Spleen (tissue), 11 donors: ENCODE results near the gene TSPAN33. TPM values are rescaled to one million over a fixed set of nuclear protein-coding genes. Genes with fewer than 3 reads are reported as not detected.
A peak's percentile ranks its signal among the peaks of the same experiment; 100 is the strongest.

Experiments
- DNase-seq: peaks from one replicate; pipeline ENCODE4 v3.0.0-alpha.2; 2020
- H3K27ac ChIP-seq, 8 donors: fragments of 200-600 bp; sonication (generic) in 7 of 8; 1 replicate in 4 of 8; 2 replicates in 4 of 8; pipeline versions ENCODE4 v1.5.0 to v1.8.0; 2016 to 2021; ENCODE audit warnings: inconsistent platforms in 4 of 8, mild to moderate bottlenecking in 4 of 8, moderate library complexity in 1 of 8
- H3K27me3 ChIP-seq, 7 donors: fragments of 200-600 bp; sonication (generic) in 6 of 7; replicated peaks in 1 of 7; 1 replicate in 4 of 7; 2 replicates in 3 of 7; pipeline versions ENCODE4 v1.5.0 to v1.8.0; 2016 to 2021; ENCODE audit warnings: inconsistent platforms in 3 of 7, mild to moderate bottlenecking in 1 of 7
- H3K36me3 ChIP-seq, 6 donors: fragments of 200-600 bp; sonication (generic) in 5 of 6; 1 replicate in 4 of 6; 2 replicates in 2 of 6; pipeline versions ENCODE4 v1.5.0 to v1.8.0; 2016 to 2021; ENCODE audit warnings: inconsistent platforms in 2 of 6
- H3K4me1 ChIP-seq, 6 donors: fragments of 200-600 bp; sonication (generic) in 5 of 6; 1 replicate in 3 of 6; 2 replicates in 3 of 6; pipeline versions ENCODE4 v1.5.0 to v1.8.0; 2016 to 2021; ENCODE audit warnings: inconsistent platforms in 3 of 6
- H3K4me3 ChIP-seq, 8 donors: fragments of 200-600 bp; sonication (generic) in 7 of 8; 1 replicate in 4 of 8; 2 replicates in 4 of 8; pipeline versions ENCODE4 v1.5.0 to v1.8.0; 2016 to 2021; ENCODE audit warnings: inconsistent platforms in 4 of 8, mild to moderate bottlenecking in 4 of 8, moderate library complexity in 2 of 8
- H3K9me3 ChIP-seq, 8 donors: fragments of 200-600 bp; sonication (generic) in 7 of 8; 1 replicate in 4 of 8; 2 replicates in 4 of 8; pipeline versions ENCODE4 v1.5.0 to v1.8.0; 2016 to 2021; ENCODE audit warnings: inconsistent platforms in 4 of 8
- POLR2A ChIP-seq, 3 donors: fragments of 450-650 bp; IDR thresholded peaks; one replicate each; pipeline ENCODE4 v1.5.1; 2017; ENCODE audit warnings: antibody characterized with exemption in 3 of 3, mild to moderate bottlenecking in 1 of 3
- POLR2AphosphoS5 ChIP-seq, 3 donors: sonication (generic); formaldehyde crosslinking; IDR thresholded peaks; one replicate each; pipeline ENCODE4 v1.5.1; 2017; ENCODE audit warnings: antibody characterized with exemption in 3 of 3
- WGBS, 5 donors: extraction: QIAGEN DNeasy Blood & Tissue Kit in 3 of 5; methylation state at CpG; one replicate each; pipeline versions ENCODE4 v1.1.5 to v1.1.7; 2013 to 2018; 5-methylcytosine and 5-hydroxymethylcytosine counted together
- intact Hi-C: fragments of 100-400 bp; cut with DNase I; formaldehyde crosslinking; loops from one replicate; pipeline ENCODE4 v1.15.0; 2023; ENCODE audit warnings: low total_unique reads
- polyA plus RNA-seq, 3 donors: library from polyadenylated mRNA; stranded (reverse); fragments of 200-250 nt; gene quantifications; one replicate each; pipeline ENCODE4 v1.2.1, GENCODE V29; 2013
- total RNA-seq, 7 donors: library from RNA; depleted of rRNA in 3 of 7; stranded (reverse); fragments of >200 nt in 3 of 7; fragmentation: NEBNext Ultra II Directional in 4 of 7; extraction: Animal tissue kit (Norgen Biotek cat#: 25700) in 4 of 7; gene quantifications; one replicate each; pipeline versions ENCODE4 v1.1.0 to v1.2.1, GENCODE V29; 2016 to 2021
- TF ChIP-seq, protein P1 (sequence below), 11 experiments: fragments of 200-600 bp in 7 of 11; fragments of 450-650 bp in 4 of 11; sonication (generic) in 4 of 11; IDR thresholded peaks in 8 of 11; conservative IDR thresholded peaks in 3 of 11; 1 replicate in 7 of 11; 2 replicates in 4 of 11; pipeline versions ENCODE4 v1.4.0 to v1.8.0; 2016 to 2021; ENCODE audit warnings: antibody characterized with exemption in 11 of 11, inconsistent platforms in 4 of 11, mild to moderate bottlenecking in 1 of 11
- donor health status: healthy with polysubstance abuse.
- donor health status: DM: no; HTN: no; CAD: no; lungs with moderate emphysema.
- donor health status: DM: no; HTN: no; CAD: no.
- donor health status: Bipolar disorder and iron deficiency.
- donor health status: healthy.
- donor health status: DM: no; HTN: no; CAD: no.
- donor health status: DM: yes; HTN: yes; CAD: no.

TSPAN33 gene
- total and polyA plus RNA-seq, 10 donors = 37.0 to 57.9 (median 47.2) TPM

DNA sequence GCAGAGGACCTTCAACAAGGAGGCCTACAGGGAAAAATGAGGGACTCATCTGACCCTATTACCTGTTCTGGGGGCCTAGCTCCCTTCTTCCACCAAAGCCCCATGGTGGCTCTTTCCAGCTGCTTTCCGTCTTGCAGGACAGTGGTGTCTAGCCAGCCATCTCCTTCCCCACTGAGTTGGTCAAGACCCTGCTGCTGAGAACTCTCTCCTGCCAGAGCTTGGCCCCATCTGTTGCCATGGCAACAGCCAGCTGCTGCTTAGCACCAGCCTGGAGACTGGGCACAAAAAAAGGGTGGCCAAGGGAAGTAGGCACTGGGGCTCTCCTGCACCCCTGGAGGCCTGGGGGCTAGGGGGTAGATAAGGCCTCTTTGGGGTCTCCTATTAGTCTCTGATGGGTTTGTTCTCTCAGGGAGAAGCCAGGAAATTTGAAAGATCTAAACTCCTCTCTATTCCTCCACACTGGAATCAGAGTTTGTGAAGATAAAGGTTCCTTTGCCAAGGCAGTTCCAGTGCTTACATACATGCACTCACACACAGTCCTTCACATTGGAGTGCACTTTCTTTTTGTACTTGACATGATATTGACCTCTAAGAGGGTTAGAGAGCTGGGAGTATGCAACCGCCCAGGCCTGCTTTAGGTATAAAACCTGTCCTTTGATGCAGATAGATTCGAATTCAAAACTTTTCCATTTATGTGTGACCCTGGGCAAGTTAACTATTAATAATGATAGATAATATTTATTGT, 15.8 kb downstream of the TSPAN33 start:
- H3K4me1 ChIP-seq = peaks cover 0 to 43% (median 8%) of the 10 kb centered on the region in 6 donors
- DNase-seq = no peak
- no peaks in the 10 kb centered on the region for H3K9me3 ChIP-seq
- H3K27ac ChIP-seq = no peak overlapping the region
- TF ChIP-seq, protein P1, sequence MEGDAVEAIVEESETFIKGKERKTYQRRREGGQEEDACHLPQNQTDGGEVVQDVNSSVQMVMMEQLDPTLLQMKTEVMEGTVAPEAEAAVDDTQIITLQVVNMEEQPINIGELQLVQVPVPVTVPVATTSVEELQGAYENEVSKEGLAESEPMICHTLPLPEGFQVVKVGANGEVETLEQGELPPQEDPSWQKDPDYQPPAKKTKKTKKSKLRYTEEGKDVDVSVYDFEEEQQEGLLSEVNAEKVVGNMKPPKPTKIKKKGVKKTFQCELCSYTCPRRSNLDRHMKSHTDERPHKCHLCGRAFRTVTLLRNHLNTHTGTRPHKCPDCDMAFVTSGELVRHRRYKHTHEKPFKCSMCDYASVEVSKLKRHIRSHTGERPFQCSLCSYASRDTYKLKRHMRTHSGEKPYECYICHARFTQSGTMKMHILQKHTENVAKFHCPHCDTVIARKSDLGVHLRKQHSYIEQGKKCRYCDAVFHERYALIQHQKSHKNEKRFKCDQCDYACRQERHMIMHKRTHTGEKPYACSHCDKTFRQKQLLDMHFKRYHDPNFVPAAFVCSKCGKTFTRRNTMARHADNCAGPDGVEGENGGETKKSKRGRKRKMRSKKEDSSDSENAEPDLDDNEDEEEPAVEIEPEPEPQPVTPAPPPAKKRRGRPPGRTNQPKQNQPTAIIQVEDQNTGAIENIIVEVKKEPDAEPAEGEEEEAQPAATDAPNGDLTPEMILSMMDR (IDR thresholded peaks at IDR 0.05 in 8 of 11, conservative IDR thresholded peaks at IDR 0.05 in 3 of 11) = no peak
- no peak for TF ChIP-seq POLR2A (IDR thresholded peaks at IDR 0.05)
- TF ChIP-seq POLR2AphosphoS5 (IDR thresholded peaks at IDR 0.05) = no peak
- no peak overlapping the region for H3K4me3 ChIP-seq
- WGBS, 5 donors = 86 to 94% (median 91%) methylated on average over 3 of the region's 3 CpGs
- H3K27me3 ChIP-seq = no peaks in the 10 kb centered on the region
- intact Hi-C loops = no loop called here
- H3K36me3 ChIP-seq = peaks cover 0 to 30% (median 2%) of the 10 kb centered on the region in 6 donors

DNA sequence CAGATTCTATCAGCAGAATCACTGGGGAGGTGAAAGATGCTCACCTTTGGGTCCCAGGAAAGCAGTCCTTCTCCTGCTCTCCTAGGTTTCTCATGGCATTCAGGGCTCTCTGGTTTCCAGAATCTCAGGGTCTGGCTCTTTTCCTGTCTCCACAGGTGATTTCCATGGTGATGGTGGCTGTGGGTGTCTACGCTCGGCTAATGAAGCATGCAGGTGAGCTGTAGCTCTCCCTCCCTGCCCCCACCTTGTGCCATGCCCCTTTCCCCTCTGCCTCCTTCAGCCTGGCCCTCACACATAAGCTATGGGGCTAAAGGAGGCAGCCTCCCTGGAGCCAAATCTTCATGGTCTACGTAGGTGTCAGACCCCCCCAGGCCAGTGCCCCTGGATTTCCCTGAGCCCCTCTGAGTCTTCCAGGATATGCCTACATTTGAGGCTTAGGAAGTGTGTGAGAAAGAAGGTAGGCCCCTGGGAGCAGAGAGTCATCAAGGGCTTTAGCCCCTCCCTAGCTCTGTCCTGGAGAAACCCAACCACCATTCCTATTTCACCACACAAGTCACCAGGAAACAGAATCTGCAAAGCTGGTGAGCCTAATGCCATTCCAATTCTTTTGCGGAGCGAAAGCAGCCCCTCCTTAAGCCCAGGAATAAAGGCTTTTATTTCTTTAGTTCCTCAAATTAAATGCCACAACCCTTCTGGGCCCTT, 17.2 kb downstream of the TSPAN33 start:
- H3K36me3 ChIP-seq = peaks cover 0 to 42% (median 2%) of the 10 kb centered on the region in 6 donors
- no peak overlapping the region for H3K27ac ChIP-seq
- H3K4me1 ChIP-seq = peaks cover 0 to 48% (median 8%) of the 10 kb centered on the region in 6 donors
- no peak overlapping the region for H3K4me3 ChIP-seq
- no peaks in the 10 kb centered on the region for H3K27me3 ChIP-seq
- TF ChIP-seq POLR2AphosphoS5 (IDR thresholded peaks at IDR 0.05) (no peak), POLR2A (IDR thresholded peaks at IDR 0.05) (no peak)
- TF ChIP-seq, protein P1 (IDR thresholded peaks at IDR 0.05 in 8 of 11, conservative IDR thresholded peaks at IDR 0.05 in 3 of 11) = no peak
- 79 to 92% (median 85%) methylated on average over 5 of the region's 5 CpGs for WGBS, 5 donors
- H3K9me3 ChIP-seq = no peaks in the 10 kb centered on the region
- intact Hi-C loops = no loop called here
- DNase-seq = no peak

DNA sequence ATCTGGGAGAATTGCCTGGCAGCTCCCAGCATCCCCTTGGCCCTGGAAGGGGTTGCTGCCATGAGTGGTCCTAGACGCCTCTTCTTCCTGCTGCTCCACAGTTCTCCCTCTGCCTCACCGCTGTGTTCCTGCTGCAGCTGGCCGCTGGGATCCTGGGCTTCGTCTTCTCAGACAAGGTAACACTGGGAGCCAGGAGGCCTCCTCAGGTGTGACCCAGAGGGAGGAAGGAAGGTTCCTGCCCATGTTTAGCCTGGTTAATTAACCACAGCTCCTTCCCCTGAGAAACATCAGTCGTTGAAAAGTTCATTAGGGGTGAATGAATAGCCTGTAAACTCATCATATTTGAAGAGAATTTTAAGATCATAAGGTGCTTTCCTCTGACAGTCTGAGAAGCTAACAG, 18.2 kb downstream of the TSPAN33 start:
- WGBS, 5 donors = 65 to 77% (median 70%) methylated on average over 5 of the region's 5 CpGs
- H3K4me1 ChIP-seq = peaks cover 0 to 50% (median 8%) of the 10 kb centered on the region in 6 donors
- DNase-seq = no peak
- H3K27ac ChIP-seq = peak overlapping the region in 1 of 8 donors; percentile 22
- no peaks in the 10 kb centered on the region for H3K9me3 ChIP-seq
- H3K27me3 ChIP-seq = no peaks in the 10 kb centered on the region
- H3K4me3 ChIP-seq = no peak overlapping the region
- H3K36me3 ChIP-seq = peaks cover 0 to 49% (median 2%) of the 10 kb centered on the region in 6 donors
- TF ChIP-seq, protein P1 (IDR thresholded peaks at IDR 0.05 in 8 of 11, conservative IDR thresholded peaks at IDR 0.05 in 3 of 11) = no peak
- TF ChIP-seq POLR2AphosphoS5 (IDR thresholded peaks at IDR 0.05) (no peak), POLR2A (IDR thresholded peaks at IDR 0.05) (no peak)
- intact Hi-C loops = no loop called here
